Activated T-helper 1 cell treated with anti-CD3 and anti-CD28 coated beads, Interleukin-12 subunit alpha, Interleukin-12 subunit beta, Interleukin-2, Interleukin-4 antibody, amounts not matched to agents 30 ng/mL and 10 ng/mL and 1 ng/mL, durations not matched to agents 14 hours and 24 hours and 36 hours (primary cell): ENCODE measurements around the gene STXBP2. TPM values are rescaled to one million over a fixed set of nuclear protein-coding genes. Genes with fewer than 3 reads are reported as not detected.
A peak's percentile ranks its signal among the peaks of the same experiment; 100 is the strongest.

Experiments used
- DNase-seq: peaks from one replicate; pipeline ENCODE4 v3.0.0; 2021; ENCODE audit warnings: low spot score
- H3K27ac Mint-ChIP-seq: one replicate; pipeline ENCODE4 v1.8.0; 2021; ENCODE audit warnings: mild to moderate bottlenecking, mixed read lengths
- H3K27me3 Mint-ChIP-seq: one replicate; pipeline ENCODE4 v1.8.0; 2022; ENCODE audit warnings: mild to moderate bottlenecking, moderate library complexity, mixed read lengths; ENCODE audit not compliant: insufficient read depth
- H3K36me3 Mint-ChIP-seq: one replicate; pipeline ENCODE4 v1.8.0; 2021; ENCODE audit warnings: low read depth, mixed read lengths
- H3K4me1 Mint-ChIP-seq: one replicate; pipeline ENCODE4 v1.8.0; 2021; ENCODE audit warnings: low read depth, mixed read lengths
- H3K4me3 Mint-ChIP-seq: one replicate; pipeline ENCODE4 v1.8.0; 2021; ENCODE audit warnings: mild to moderate bottlenecking, moderate library complexity, mixed read lengths
- H3K9me3 Mint-ChIP-seq: one replicate; pipeline ENCODE4 v1.8.0; 2021; ENCODE audit warnings: mixed read lengths
- intact Hi-C: fragments of 100-400 bp; cut with micrococcal nuclease; formaldehyde crosslinking; loops from one replicate; pipeline ENCODE4 v1.15.1; 2024
- total RNA-seq: library from RNA; stranded (reverse); gene quantifications from 2 replicates; pipeline ENCODE4 v1.2.3, GENCODE V29; 2022

Gene STXBP2
- total RNA-seq, 1 donor from 2014 or later, result 102 TPM

- Mint-ChIP-seq H3K36me3 (peaks cover 3% of the 10 kb centered on the region), H3K4me1 (peaks cover 55% of the 10 kb centered on the region), H3K27me3 (peaks cover 32% of the 10 kb centered on the region), H3K4me3 (peak within 1 kb of the TSS; percentile 22), H3K9me3 (no peaks in the 10 kb centered on the region), H3K27ac (peak within 1 kb of the TSS; percentile 27)
- intact Hi-C loops, result no loop called here
- DNase-seq, result no peak
Measured at GRCh38 chr19:7676854-7677253, 39.9 kb downstream of the STXBP2 start, which contains the start of gene MCEMP1. Gene MCEMP1, plus strand, starts transcription at chr19:7677090. Its CDS starts 31 bp downstream, at chr19:7677121.

GRCh38 chr19:7677669-7678311, 40.9 kb downstream of the STXBP2 start:
- intact Hi-C loops, result no loop called here
- H3K4me3 Mint-ChIP-seq, result no peak overlapping the region
- no peaks in the 10 kb centered on the region for H3K9me3 Mint-ChIP-seq

GRCh38 chr19:7678971-7679751, 42.3 kb downstream of the STXBP2 start:
- Mint-ChIP-seq H3K4me1 (peaks cover 53% of the 10 kb centered on the region), H3K27me3 (peaks cover 19% of the 10 kb centered on the region), H3K4me3 (peak overlapping the region; percentile 51), H3K27ac (peak overlapping the region; percentile 66), H3K36me3 (peaks cover 9% of the 10 kb centered on the region), H3K9me3 (no peaks in the 10 kb centered on the region)
- intact Hi-C loops, result loop anchor here (1.0 kb wide), 1 partner anchor 111 kb away; no protein-coding TSS in a partner anchor
- peak; percentile 46 for DNase-seq

More at GRCh38 chr19:7677669-7678311, 40.9 kb downstream of the STXBP2 start:
- Mint-ChIP-seq H3K27ac (peak overlapping the region; percentile 27), H3K36me3 (peaks cover 8% of the 10 kb centered on the region), H3K4me1 (peaks cover 56% of the 10 kb centered on the region), H3K27me3 (peaks cover 29% of the 10 kb centered on the region)
- no peak for DNase-seq

GRCh38 chr19:7679771-7680605, 43.1 kb downstream of the STXBP2 start:
- Mint-ChIP-seq H3K36me3 (peaks cover 9% of the 10 kb centered on the region), H3K9me3 (no peaks in the 10 kb centered on the region), H3K27ac (peak overlapping the region; percentile 66), H3K4me1 (peaks cover 47% of the 10 kb centered on the region), H3K4me3 (peak overlapping the region; percentile 93), H3K27me3 (peaks cover 14% of the 10 kb centered on the region)
- intact Hi-C loops, result loop anchor here (1.0 to 5.0 kb wide), 7 partner anchors 28 to 581 kb away; partner anchors contain the start of genes MAP2K7 and PNPLA6
- DNase-seq, result no peak

GRCh38 chr19:7680606-7681339, 43.9 kb downstream of the STXBP2 start, which contains the start of gene TRAPPC5:
Gene TRAPPC5, plus strand, starts transcription at chr19:7680833. Its CDS starts 1,421 bp downstream, at chr19:7682254.
- intact Hi-C loops, result loop anchor here (1.0 to 5.0 kb wide), 10 partner anchors 28 to 582 kb away; partner anchors contain the start of genes MAP2K7, PET100, PNPLA6 and XAB2
- Mint-ChIP-seq H3K36me3 (peaks cover 14% of the 10 kb centered on the region), H3K27ac (peak within 1 kb of the TSS; percentile 96), H3K4me3 (peak within 1 kb of the TSS; percentile 93), H3K9me3 (no peaks in the 10 kb centered on the region), H3K27me3 (peaks cover 14% of the 10 kb centered on the region), H3K4me1 (peaks cover 45% of the 10 kb centered on the region)
- peak; percentile 88 for DNase-seq

- Mint-ChIP-seq H3K9me3 (no peaks in the 10 kb centered on the region), H3K4me1 (peaks cover 39% of the 10 kb centered on the region), H3K4me3 (peak overlapping the region; percentile 93), H3K27ac (peak overlapping the region; percentile 96), H3K36me3 (peaks cover 14% of the 10 kb centered on the region), H3K27me3 (peaks cover 8% of the 10 kb centered on the region)
- intact Hi-C loops, result loop anchor here (1.0 to 5.0 kb wide), 7 partner anchors 52 to 583 kb away; partner anchors contain the start of genes PET100 and XAB2
- DNase-seq, result peak; percentile 77
Measured at GRCh38 chr19:7681340-7682174, 44.6 kb downstream of the STXBP2 start.

- Mint-ChIP-seq H3K9me3 (no peaks in the 10 kb centered on the region), H3K27ac (peak overlapping the region; percentile 96), H3K4me1 (peaks cover 33% of the 10 kb centered on the region), H3K4me3 (peak overlapping the region; percentile 93), H3K27me3 (peaks cover 2% of the 10 kb centered on the region), H3K36me3 (peaks cover 14% of the 10 kb centered on the region)
- DNase-seq, result no peak
- intact Hi-C loops, result loop anchor here (5.0 kb wide), 1 partner anchor 330 kb away; no protein-coding TSS in a partner anchor
Measured at GRCh38 chr19:7682175-7682855, 45.4 kb downstream of the STXBP2 start.

- Mint-ChIP-seq H3K36me3 (peaks cover 14% of the 10 kb centered on the region), H3K27me3 (no peaks in the 10 kb centered on the region), H3K27ac (no peak overlapping the region), H3K9me3 (no peaks in the 10 kb centered on the region), H3K4me1 (peaks cover 6% of the 10 kb centered on the region), H3K4me3 (no peak overlapping the region)
- no peak for DNase-seq
- intact Hi-C loops, result no loop called here
Measured at GRCh38 chr19:7685546-7686445, 48.9 kb downstream of the STXBP2 start.

GRCh38 chr19:7687177-7687576, 50.3 kb downstream of the STXBP2 start:
- DNase-seq, result no peak
- Mint-ChIP-seq H3K4me3 (no peak overlapping the region), H3K27me3 (no peaks in the 10 kb centered on the region), H3K4me1 (no peaks in the 10 kb centered on the region), H3K36me3 (peaks cover 10% of the 10 kb centered on the region), H3K27ac (no peak overlapping the region), H3K9me3 (no peaks in the 10 kb centered on the region)
- intact Hi-C loops, result no loop called here

- no peaks in the 10 kb centered on the region for H3K4me1 Mint-ChIP-seq
Measured at GRCh38 chr19:7689165-7689564, 52.3 kb downstream of the STXBP2 start.

More at GRCh38 chr19:7689165-7689564, 52.3 kb downstream of the STXBP2 start:
- DNase-seq, result no peak
- H3K27ac Mint-ChIP-seq, result no peak overlapping the region
- intact Hi-C loops, result no loop called here
- H3K4me3 Mint-ChIP-seq, result no peak overlapping the region
- H3K27me3 Mint-ChIP-seq, result no peaks in the 10 kb centered on the region
- no peaks in the 10 kb centered on the region for H3K9me3 Mint-ChIP-seq
- H3K36me3 Mint-ChIP-seq, result peaks cover 4% of the 10 kb centered on the region
